NCI-H2196 treated with DMSO at 0.1 percent for 48 hours (cell line): ENCODE measurements around the gene FNDC3B.
"Not testable (repeated sequence)": the region's sequence is repeated elsewhere in the genome, so short reads cannot be mapped to it uniquely, and the experiment has no call there.

ENCODE experiments used
- DNase-seq: peaks from one replicate; lab custom pipeline; 2025; ENCODE audit not compliant: unreplicated experiment; lab: John Stamatoyannopoulos, UW

The FNDC3B gene

DNA sequence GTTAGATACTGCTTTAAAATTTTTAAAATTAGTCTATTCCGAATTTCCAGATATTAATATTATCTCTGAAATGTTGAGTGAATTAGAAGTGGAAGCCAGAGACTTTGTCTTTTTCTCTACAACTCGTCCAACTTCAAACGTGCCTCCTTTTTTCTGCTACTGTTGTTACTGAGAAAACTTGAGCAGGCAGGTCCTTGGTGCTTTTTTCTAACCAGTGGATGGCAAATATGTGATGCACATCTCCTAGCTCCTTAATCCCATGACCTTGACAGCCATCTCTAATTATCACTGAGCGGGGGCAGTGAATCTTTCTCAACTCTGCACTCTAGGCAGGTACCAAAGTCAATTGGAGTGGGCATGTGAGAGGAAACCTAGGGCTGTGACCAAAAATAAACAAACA, 50.7 kb downstream of the FNDC3B start:
- no peak for DNase-seq

DNA sequence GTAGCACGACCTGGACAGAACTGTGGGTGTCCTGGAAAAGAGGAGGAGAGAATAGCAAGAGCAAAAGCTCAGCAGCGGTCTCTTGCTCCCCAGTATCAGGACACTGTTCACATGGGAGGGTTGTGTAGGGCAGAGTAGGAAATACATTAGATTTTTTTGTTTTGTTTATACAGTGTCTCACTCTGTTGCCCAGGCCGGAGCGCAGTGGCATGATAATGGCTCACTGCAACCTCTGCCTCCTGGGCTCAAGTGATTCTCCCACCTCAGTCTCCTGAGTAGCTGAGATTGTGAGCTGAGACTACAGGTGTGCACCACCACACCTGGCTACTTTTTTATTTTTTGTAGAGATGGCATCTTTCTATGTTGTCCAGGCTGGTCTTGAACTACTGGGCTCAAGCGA, 53.3 kb downstream of the FNDC3B start:
- no peak for DNase-seq

DNA sequence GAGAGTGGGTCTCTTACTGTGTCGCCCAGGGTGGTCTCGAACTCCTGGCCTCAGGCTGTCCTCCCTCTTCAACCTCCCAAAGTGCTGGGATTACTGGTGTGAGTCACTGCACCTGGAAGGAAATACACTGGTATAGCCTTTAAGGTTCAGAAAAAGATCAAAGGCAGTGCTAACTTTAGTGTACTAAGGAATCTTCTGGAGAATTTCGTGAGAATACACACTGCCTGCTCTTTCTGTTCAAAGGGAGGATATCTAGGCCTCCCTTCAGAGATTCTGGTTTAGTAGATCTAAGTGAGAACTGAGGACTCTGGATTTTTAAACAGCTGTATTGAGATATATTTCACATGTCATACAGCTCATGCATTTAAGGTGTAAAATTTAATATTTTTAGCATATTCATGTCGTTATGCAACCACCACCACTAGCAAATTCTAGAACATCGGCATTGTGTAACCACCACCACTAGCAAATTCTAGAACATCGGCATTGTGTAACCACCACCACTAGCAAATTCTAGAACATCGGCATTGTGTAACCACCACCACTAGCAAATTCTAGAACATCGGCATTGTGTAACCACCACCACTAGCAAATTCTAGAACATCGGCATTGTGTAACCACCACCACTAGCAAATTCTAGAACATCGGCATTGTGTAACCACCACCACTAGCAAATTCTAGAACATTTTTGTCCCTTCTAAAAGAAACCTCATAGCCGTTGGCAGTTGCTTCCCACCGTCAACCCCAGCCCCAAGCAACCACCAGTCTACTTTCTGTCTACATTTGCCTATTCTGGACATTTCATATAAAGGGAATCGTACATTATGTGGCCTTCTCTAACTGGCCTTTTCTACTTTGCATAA, 54.4 kb downstream of the FNDC3B start:
- DNase-seq: not testable (repeated sequence)

DNA sequence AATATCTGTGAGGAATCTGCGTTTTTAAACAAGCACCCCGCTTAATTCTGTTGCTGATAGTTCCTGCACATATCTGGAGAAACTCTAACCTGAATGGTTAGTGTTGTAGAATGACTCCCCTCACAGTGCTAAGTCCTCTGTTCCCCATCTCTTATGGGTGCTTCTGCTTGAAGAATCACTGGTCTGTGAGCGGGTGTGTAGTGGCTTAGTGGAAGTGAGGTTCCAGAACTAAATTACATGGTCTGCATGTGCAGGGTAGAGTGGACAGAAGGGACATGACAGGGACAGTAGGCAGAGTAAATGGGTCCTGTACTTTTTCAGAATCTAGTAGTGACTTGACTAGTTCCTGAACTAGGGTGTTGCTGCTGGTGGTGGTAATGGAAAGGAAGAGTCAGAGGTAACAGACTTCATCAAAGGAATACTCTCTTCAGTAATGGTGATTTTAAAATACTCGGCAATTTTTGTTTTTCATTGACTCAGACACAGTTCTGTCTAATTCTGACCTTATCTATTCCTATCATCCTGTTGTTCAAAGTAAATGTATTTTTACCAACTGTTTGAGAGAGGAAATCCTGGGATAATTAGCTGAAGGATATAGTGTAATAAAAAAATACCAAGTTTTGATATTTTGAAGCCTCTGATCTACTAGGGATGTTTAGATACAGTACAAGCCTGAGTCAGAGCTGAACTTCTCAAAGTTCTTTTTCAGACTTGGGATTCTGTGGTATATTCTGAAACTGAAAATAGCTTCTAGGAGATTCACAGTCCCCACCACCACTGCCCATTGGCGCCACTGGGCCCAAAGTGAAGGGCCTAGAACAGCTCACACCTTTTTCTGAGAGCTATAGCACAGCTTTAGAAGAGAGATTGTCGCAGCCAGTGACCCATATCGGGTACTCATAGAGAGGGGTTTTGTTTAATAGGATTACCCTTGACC, 55.5 kb downstream of the FNDC3B start:
- DNase-seq: no peak

DNA sequence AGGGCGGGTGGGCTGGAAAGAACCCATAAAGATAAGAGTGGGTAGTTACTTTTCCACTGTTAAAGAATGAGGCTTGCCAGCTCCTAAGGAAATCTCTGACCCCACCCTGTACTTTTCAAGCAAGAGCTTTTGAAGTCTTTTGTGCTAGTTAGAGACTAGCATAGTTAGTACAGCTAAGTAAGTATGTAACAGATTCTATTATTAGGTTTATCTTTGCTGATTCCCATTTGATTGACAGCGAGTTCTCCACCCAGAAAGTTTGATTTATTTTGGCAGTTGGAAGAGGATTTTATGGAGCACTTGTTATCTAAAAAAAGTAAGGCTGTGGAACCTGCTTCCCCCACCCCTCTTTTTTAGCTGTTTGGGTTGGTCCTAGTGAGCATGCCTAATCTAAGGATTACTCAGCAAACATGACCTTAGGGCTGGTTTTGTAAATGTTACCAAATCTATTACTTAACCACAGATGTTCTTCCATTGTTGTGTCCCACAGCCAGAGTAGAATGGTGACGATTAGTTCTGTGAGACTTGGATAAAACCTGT, 57.6 kb downstream of the FNDC3B start:
- DNase-seq: no peak

DNA sequence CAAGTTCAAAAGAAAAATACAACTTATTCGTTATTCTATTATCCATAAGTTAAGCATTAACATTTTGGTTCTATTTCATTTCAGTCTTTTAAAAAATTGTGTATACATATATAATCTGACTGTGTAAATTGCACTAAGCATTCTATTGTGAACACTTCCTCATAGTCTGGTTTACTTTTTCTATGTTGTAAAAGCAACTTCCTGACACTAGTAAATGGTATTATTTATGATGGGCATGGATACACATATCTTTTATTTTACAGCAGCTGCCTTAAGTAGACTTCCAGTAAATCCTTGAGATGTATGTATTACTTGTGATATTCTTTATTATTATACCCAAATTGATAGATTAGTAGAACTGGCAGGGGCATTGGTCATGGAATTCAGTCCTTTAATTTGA, 58.2 kb downstream of the FNDC3B start:
- DNase-seq: no peak

DNA sequence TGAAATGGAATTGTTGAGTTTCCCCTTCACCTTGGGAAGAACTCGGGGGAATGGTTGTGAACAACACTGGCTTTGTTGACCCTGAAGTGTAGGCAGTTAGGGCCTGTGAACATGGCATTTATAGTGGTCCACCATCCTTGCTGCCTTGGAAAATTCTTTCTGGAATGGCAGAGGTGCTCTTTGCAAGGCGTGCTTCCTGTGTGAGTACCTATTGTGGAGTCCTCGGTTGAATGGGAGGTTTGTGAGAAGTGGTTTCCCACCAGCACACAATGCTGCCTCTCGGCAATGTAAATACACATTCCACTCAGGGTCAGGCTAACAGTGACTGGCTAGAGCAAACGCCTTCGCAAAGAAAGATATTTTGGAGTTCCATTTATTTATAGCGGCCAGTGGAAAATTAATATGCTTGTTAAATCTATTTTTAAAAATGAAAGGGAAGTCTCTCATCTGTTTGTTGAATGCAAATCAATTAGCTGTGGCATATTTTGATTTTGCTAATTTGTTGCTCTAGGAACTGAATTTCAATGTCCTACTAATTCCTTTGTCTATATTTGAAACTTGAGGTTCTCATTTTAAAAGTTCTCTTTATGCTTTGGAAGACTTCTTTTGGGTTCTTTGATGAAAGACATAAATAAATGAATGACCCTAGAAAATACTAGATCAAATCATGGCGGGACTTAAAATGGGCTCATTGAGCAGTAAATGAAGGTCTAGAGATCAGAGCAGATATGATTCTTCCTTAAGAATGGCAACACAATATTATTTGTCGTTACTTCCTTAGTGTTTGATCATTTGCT, 59.5 kb downstream of the FNDC3B start:
- DNase-seq: no peak

DNA sequence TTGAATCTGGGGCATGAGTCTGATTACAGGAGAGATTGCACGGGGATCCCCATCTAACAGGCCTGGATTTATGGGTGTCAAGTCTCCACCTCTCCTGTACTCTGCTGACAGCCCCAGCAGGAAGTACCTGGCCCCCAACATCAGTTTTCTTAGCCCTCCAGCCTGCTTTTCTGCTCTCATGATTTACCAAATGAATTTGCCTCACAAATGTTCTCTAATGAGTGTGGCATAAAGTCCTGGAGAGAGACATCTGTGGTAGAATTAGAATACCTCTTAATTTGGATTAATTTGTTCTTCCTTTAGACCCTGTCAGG, 60.1 kb downstream of the FNDC3B start:
- no peak for DNase-seq

DNA sequence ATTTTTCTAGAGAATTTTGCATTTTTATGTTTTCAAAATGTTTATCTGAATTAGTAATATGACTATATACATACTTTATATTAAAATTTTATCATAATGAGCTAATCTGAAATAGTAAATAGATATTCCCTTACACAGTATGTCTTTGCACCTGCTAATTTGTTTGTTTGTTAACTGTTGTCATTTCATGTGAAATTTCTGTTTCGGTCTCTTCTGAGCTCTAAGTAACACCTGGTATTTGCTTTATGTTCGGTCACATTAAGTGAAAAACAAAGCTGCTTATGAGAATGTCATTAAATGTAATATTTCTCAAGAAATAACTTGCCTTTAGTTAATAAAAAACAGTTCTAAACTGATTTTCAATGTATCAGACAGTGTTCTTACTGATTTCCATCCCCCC, 61.1 kb downstream of the FNDC3B start:
- no peak for DNase-seq

DNA sequence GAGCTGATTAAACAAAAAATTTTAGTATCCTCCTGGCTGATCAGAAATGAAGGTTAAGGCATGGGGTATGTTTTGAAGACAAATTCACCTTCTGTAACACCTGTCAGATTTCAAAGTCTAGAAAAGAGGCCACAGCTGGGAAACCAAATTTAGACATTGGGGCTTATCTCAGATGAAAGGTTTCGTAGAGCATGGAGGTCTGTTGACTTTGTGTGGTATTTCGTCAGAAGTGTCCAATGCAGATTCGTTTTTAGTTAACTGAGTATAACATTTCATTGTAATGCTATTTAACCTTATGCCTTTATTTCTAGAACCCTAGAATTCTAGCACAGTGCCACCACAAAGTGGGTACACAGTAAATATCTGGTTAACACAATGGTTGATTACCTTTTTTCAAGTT, 61.7 kb downstream of the FNDC3B start:
- no peak for DNase-seq

DNA sequence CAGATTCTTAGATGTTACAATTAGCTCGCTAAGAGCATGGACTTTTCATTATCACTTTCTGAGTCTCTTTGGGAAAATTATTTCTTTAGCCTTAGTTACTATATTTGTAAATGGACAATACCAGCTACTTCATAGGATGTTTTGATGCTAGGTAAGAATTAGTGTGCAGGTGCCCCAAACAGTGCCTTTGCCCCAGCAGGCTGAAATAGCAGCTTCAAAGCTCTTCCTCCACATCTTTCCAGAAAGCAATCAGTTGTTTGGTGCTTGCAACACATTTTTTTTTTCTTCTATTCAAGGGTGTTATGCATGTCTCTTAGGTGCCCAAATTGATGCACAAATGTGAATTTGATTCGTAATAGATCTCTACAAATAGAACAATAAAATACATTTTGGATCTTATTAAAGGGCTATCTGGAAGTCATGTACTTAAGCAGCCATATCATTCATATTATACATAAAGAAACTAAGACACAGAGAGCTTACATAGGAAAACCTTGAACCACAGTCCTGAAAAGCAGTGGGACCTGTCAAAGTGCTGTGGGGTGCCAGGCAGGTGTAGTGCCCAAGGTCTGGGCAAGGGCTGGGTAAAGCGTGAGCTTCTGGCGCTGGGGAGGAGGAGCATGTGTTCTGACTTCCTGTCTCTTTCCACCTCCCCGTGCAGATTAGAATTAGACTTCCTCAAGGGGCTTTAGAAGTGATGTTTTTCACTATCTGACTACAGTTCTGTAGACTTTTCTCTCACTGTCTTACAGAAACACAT, 62.9 kb downstream of the FNDC3B start:
- DNase-seq: no peak

DNA sequence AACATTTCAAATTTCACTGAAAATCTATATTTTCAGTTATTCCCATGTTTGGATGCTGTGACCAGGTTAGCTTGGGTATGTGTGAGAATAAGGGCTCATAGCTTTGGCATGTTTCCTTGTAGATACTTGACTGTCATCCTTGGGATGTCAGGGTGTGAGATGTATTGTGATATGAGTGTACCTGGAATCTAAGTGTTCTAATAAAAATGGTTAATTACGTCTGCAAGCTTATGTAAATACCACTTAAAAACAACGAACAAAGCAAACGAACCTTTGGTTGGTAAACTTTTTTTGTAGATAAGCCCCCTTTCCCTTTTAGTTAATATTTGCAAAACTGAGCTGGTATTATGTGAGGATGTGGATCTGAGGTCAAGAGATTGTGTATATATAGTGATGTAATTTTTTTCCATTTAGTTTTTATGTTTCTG, 63.5 kb downstream of the FNDC3B start:
- no peak for DNase-seq

DNA sequence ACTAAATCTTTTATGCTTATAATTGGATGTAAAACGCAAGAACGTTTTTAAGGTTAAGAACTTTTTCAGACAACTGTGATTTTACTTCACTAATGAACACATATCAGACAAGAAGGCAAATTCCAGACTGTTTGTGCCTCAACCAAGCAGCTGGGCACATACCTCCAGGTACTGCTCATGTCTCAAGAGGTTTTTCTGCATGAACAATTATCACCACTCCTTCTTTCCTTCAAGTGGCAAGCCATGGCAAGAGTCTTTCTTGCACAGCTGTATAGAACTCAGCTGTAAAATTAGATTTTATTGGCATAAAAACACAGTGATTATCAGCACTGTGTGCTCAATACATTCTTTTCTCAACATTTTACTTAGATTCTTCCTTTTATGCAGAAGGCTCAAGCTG, 64.3 kb downstream of the FNDC3B start:
- DNase-seq: no peak

DNA sequence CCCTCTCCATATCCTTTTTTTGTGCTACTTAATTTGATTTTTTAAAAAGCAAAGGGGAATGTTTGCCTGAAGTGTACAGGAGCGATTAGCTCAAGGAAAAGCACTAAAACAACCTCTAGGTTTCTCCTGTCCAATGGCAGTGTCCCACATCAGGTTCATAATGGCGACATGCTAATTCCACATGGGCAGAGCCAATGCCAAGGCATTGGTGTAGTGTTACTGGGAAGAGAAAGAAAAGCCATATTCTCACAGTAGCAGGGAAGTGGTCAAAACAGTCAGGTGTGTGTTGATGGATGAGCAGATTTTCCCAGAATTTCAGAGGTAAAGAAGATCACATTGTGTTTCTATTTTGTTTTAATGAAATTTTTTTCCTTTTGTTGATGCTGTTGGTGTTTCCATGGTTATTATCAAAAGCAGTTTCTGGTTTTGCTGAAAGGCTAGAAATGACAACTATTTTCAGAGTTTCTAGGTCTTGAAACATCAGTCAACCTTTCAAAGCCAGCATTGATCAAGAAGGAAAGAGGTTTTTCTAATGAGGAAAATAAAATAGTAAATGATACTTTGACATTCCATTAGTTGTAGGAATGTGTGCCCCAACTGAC, 65.2 kb downstream of the FNDC3B start:
- no peak for DNase-seq

DNA sequence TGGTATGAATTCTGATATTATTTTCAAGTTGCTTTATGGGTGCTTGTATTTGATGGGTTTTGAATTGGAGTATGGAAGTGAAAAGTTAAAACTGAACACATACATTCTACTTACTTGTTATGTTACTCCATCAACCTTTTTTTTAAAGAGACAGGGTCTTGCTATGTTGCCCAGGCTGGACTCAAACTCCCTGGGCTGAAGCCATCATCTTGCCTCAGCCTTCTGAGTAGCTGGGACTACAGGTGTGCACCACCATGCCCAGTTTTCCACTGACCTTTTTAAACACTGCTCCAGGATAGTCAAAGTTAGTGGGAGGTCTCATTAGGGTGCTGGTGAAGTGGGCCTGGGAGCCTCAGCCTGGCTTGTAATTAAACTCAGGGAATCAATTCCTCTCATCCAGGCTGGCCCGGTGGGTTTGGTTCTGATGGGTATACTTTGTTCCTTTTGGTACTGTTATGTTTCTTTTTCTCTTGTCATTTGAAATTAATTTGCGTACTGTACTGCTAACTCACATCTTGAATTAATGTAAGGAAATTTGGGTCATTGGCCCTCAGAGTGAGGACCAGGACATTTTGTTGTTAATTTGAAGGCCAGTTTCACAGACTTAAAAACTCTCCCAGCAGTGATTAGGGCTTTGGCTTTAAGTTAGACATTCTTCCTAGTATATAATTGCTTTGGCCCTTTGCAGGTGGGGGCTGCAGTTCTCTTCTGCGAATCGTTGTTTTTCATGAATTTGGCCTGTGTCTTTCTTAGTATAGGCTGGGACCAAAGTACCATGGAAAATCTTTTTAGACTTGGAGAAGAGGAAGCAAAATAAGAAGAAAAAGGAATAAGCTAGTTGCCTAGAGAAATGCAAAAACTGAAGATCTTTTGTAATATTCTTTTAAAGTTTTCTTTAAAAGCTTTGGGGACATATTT, 66.9 kb downstream of the FNDC3B start:
- no peak for DNase-seq

DNA sequence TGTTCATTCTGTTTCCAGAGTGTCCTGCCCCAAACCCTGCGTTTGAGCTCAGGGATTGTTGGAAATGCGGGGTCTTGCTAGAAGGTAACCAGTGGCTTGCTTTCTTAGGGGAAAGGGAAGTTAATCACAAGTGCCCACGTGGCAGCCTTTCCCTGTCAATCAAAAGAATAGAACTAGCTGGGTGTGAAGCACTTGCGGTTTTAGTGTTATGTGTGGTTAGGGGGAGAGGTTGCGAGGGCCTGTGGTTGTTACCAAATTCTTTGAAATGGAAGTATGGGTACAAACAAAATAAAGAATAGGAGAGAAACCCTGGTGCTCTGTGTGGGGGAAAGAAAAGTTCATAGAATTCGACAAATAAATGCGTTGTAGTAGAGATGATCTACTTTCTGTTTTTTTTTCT, 67.6 kb downstream of the FNDC3B start:
- DNase-seq: no peak

DNA sequence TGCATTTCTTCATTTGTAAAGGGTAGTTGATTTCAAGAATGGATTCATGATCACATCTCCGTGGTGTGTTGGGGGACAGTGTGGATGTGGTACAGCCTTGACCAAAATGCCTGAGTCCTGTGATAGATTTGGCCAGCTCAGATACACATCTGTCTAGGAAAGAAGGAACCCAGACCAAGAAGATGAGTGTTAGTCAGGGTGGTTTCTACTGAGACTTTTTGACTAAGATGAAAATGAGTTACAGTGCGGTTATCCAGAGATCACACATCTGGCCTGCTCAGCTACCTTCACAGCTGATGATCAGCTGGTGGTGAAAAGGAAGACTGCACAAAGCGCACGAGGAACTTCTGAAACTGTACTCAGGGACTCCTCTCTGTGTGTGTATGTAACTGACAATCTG, 68.0 kb downstream of the FNDC3B start:
- no peak for DNase-seq

DNA sequence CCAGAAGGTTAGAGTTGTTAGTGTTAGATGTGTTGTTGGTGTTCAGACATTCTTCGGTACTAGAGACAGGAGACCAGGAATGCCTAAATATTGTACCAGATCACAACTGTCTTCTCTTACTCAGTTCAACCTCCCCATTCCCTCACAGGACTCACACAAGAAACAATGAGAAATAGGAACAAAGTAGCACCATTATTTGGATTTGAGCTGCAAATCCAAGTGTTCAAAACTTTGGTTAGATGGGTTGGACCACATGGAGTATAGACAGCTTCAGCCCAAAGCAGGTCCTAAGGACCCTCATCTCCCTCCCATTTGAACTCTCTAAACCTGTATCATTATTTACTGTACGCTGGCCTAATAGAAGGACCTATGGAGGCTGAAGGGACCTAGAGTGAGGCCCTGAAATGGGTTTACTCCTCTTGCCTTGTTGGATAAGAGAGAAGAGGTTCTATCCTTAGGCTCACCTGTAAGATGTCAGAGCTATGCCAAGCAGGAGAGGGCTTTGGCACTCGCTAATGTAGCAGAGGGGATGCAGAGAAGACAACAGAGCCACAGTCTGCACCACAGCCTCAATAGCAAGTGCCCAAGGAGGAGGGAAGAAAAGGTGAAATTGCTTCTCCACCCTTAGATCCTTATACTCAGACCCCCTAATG, 70.9 kb downstream of the FNDC3B start:
- no peak for DNase-seq
